Measurements from ENCODE around the gene LPCAT3. TPM values are rescaled to one million over a fixed set of nuclear protein-coding genes. Genes with fewer than 3 reads are reported as not detected.
A peak's percentile ranks its signal among the peaks of the same experiment; 100 is the strongest.

LPCAT3 gene
- polyA plus RNA-seq, 2 of the 4 experiments (the other 2 are of a cell fraction): 42.8 to 53.4 TPM

- CTCF ChIA-PET: interaction anchor here (0.9 to 22.6 kb wide), 12 partner anchors 5 to 171 kb away, joined by 3 to 370 read pairs (median 17); partner anchors contain the start of genes ATN1, C12orf57, PTPN6 and RNU7-1
- FAIRE-seq: no peak
These were observed 81.4 kb downstream of the LPCAT3 start for GRCh38 chr12:6936636-6937480.

GRCh38 chr12:6936194-6936635 lies 82.1 kb downstream of the LPCAT3 start:
- DNase-seq (ENCODE audit: low read depth in 1 of 2, low spot score in 1 of 2) (no peak), ATAC-seq (no peak), FAIRE-seq (no peak)
- H3K27ac ChIP-seq: peak overlapping the region in 1 of 2 experiments; percentile 14; a peak in 2 of 6 replicates
- H3K9me3 ChIP-seq: no peaks in the 10 kb centered on the region
- H3K4me2 ChIP-seq: no peak overlapping the region
- H3K4me1 ChIP-seq: peaks cover 45% of the 10 kb centered on the region
- CTCF ChIA-PET: interaction anchor here (1.4 to 22.6 kb wide), 4 partner anchors 6 to 72 kb away, joined by 4 to 370 read pairs (median 276); partner anchors contain the start of genes ATN1, C12orf57, PTPN6 and RNU7-1
- no peak overlapping the region for H3K4me3 ChIP-seq
- 96% methylated on average over 3 of the region's 3 CpGs for WGBS (ENCODE audit: missing lambda C conversion rate)
- TF ChIP-seq ESRRA (IDR thresholded peaks at IDR 0.05; ENCODE audit: borderline replicate concordance, low read length) (no peak), HOXA7 (CRISPR knock-in tag; IDR thresholded peaks at IDR 0.05) (no peak), ZNF302 (CRISPR knock-in tag; IDR thresholded peaks at IDR 0.05) (no peak), ZFP36 (IDR thresholded peaks at IDR 0.05; ENCODE audit: borderline replicate concordance, partially characterized antibody) (no peak), REST (IDR thresholded peaks at IDR 0.05) (no peak), ATOH8 (CRISPR knock-in tag; IDR thresholded peaks at IDR 0.05; ENCODE audit: low read depth) (no peak), MYC (IDR thresholded peaks at IDR 0.05; ENCODE audit: borderline replicate concordance, low read length) (no peak), CTCF (IDR thresholded peaks at IDR 0.05) (no peak), TP53 (CRISPR knock-in tag; IDR thresholded peaks at IDR 0.05) (no peak), E2F6 (IDR thresholded peaks at IDR 0.05; ENCODE audit: borderline replicate concordance, low read depth) (no peak), RNF2 (IDR thresholded peaks at IDR 0.05; ENCODE audit: borderline replicate concordance, low read depth) (no peak), KDM1A (IDR thresholded peaks at IDR 0.05; ENCODE audit: low read depth) (no peak), HMGXB4 (CRISPR knock-in tag; IDR thresholded peaks at IDR 0.05; ENCODE audit: borderline replicate concordance) (no peak), RAD21 (conservative IDR thresholded peaks at IDR 0.05 in 1 of 2, IDR thresholded peaks at IDR 0.05 in 1 of 2) (no peak), HEYL (CRISPR knock-in tag; IDR thresholded peaks at IDR 0.05) (no peak), EHF (CRISPR knock-in tag; IDR thresholded peaks at IDR 0.05) (no peak), JUN (IDR thresholded peaks at IDR 0.05) (no peak)
- POLR2A ChIA-PET: interaction anchor here (0.6 to 3.8 kb wide), 2 partner anchors 8 to 11 kb away, joined by 3 to 44 read pairs; partner anchors contain the start of gene ATN1

More at GRCh38 chr12:6936636-6937480, 81.4 kb downstream of the LPCAT3 start:
- H3K4me3 ChIP-seq: peak overlapping the region; percentile 49
- POLR2A ChIA-PET: interaction anchor here (1.2 to 3.8 kb wide), 4 partner anchors 11 to 69 kb away, joined by 4 to 44 read pairs (median 8); partner anchors contain the start of genes SPSB2 and TPI1
- TF ChIP-seq SMC3 (IDR thresholded peaks at IDR 0.05) (no peak), ATOH8 (CRISPR knock-in tag; IDR thresholded peaks at IDR 0.05; ENCODE audit: low read depth) (no peak), HES2 (IDR thresholded peaks at IDR 0.05) (no peak), HOXB5 (CRISPR knock-in tag; IDR thresholded peaks at IDR 0.05) (no peak), ESRRA (IDR thresholded peaks at IDR 0.05; ENCODE audit: borderline replicate concordance, low read length) (no peak)
- ATAC-seq (peak in 1 of 2 experiments; percentile 3; a peak in 3 of 6 replicates), DNase-seq (ENCODE audit: low read depth in 1 of 2, low spot score in 1 of 2) (no peak)
- no peaks in the 10 kb centered on the region for H3K9me3 ChIP-seq
- peaks cover 48% of the 10 kb centered on the region for H3K4me1 ChIP-seq
- WGBS (ENCODE audit: missing lambda C conversion rate): 86% methylated on average over 19 of the region's 36 CpGs
- H3K4me2 ChIP-seq: peak overlapping the region; percentile 73
- peak overlapping the region; percentile 81 to 92 for H3K27ac ChIP-seq
